HepG2 (cell line): ENCODE results near the gene PLXNA3. TPM values are rescaled to one million over a fixed set of nuclear protein-coding genes. Genes with fewer than 3 reads are reported as not detected.

Experiments used
- ASH2L ChIP-seq: fragments of 300-600, 200-600 bp; sonication (generic); IDR thresholded peaks from 2 replicates; pipeline ENCODE4 v1.7.0; 2017; ENCODE audit warnings: low read depth, mild to moderate bottlenecking, moderate library complexity, mixed read lengths, low read length; ENCODE audit not compliant: insufficient read length
- CAMTA2 ChIP-seq: sonication (generic); formaldehyde crosslinking; IDR thresholded peaks from 2 replicates; pipeline ENCODE4 v1.4.0; 2020; ENCODE audit warnings: mild to moderate bottlenecking, missing genetic modification reagents, borderline replicate concordance
- CCDC6 ChIP-seq: sonication (generic); formaldehyde crosslinking; IDR thresholded peaks from 2 replicates; pipeline ENCODE4 v1.8.1; 2022; ENCODE audit warnings: mild to moderate bottlenecking, missing genetic modification reagents, moderate library complexity
- CREB1 ChIP-seq, 2 experiments: fragments of 450-650 bp in 1 of 2; IDR thresholded peaks; 2 replicates each; pipeline ENCODE4 v1.6.1; 2016 to 2017; ENCODE audit warnings: control low read depth in 1 of 2, mild to moderate bottlenecking in 1 of 2, missing compliant biosample characterization in 1 of 2, missing genetic modification characterization in 1 of 2
- GATAD1 ChIP-seq: IDR thresholded peaks from 2 replicates; pipeline ENCODE4 v1.6.1; 2016; ENCODE audit warnings: missing genetic modification reagents, missing compliant biosample characterization
- HNRNPH1 ChIP-seq: fragments of 200-400 bp; formaldehyde crosslinking; optimal IDR thresholded peaks from 2 replicates; pipeline ENCODE3; 2017; ENCODE audit warnings: mild to moderate bottlenecking, low read depth, low read length
- HNRNPLL ChIP-seq: fragments of 200-400 bp; formaldehyde crosslinking; IDR thresholded peaks from 2 replicates; pipeline ENCODE4 v1.6.1; 2017; ENCODE audit warnings: mild to moderate bottlenecking, low read depth, low read length; ENCODE audit not compliant: poor library complexity, severe bottlenecking
- JUND ChIP-seq: sonication (generic); formaldehyde crosslinking; IDR thresholded peaks from 2 replicates; pipeline ENCODE4 v1.8.0; 2022; ENCODE audit warnings: mild to moderate bottlenecking, missing genetic modification reagents
- KAT8 ChIP-seq: IDR thresholded peaks from 2 replicates; pipeline ENCODE4 v1.6.1; 2016; ENCODE audit warnings: missing genetic modification reagents, missing compliant biosample characterization
- KDM5A ChIP-seq: fragments of 200-600 bp; sonication (generic); IDR thresholded peaks from 2 replicates; pipeline ENCODE4 v1.7.0; 2018; ENCODE audit warnings: antibody characterized with exemption, mild to moderate bottlenecking, low read length, borderline replicate concordance
- KLF13 ChIP-seq: sonication (generic); formaldehyde crosslinking; IDR thresholded peaks from 2 replicates; pipeline ENCODE4 v1.4.0; 2020; ENCODE audit warnings: mild to moderate bottlenecking, missing genetic modification reagents
- MXI1 ChIP-seq: IDR thresholded peaks from 3 replicates; pipeline ENCODE4 v1.6.1; 2012; ENCODE audit warnings: low read depth, low read length, inconsistent platforms, borderline replicate concordance
- NFE2L1 ChIP-seq: sonication (generic); formaldehyde crosslinking; IDR thresholded peaks from 2 replicates; pipeline ENCODE4 v1.4.0; 2020; ENCODE audit warnings: missing genetic modification reagents, mild to moderate bottlenecking, borderline replicate concordance
- NR1H2 ChIP-seq: sonication (generic); formaldehyde crosslinking; IDR thresholded peaks from 2 replicates; pipeline ENCODE4 v1.8.1; 2022; ENCODE audit warnings: low read depth, missing genetic modification reagents, borderline replicate concordance
- PHB2 ChIP-seq: fragments of 450-650 bp; IDR thresholded peaks from 2 replicates; pipeline ENCODE4 v1.6.1; 2018; ENCODE audit not compliant: partially characterized antibody
- RCOR2 ChIP-seq: IDR thresholded peaks from 2 replicates; pipeline ENCODE4 v1.6.1; 2016; ENCODE audit warnings: missing biosample characterization, missing genetic modification reagents
- THYN1 ChIP-seq: sonication (generic); formaldehyde crosslinking; IDR thresholded peaks from 2 replicates; pipeline ENCODE4 v1.8.1; 2023; ENCODE audit warnings: low read depth, mild to moderate bottlenecking, moderate library complexity, missing genetic modification reagents, borderline replicate concordance
- ZBTB42 ChIP-seq: sonication (generic); formaldehyde crosslinking; IDR thresholded peaks from 2 replicates; pipeline ENCODE4 v1.5.0; 2020; ENCODE audit warnings: mild to moderate bottlenecking, missing genetic modification reagents
- ZFP41 ChIP-seq: sonication (generic); formaldehyde crosslinking; IDR thresholded peaks from 2 replicates; pipeline ENCODE4 v1.4.0; 2020; ENCODE audit warnings: mild to moderate bottlenecking, missing genetic modification reagents, borderline replicate concordance
- ZNF10 ChIP-seq: sonication (generic); formaldehyde crosslinking; IDR thresholded peaks from 2 replicates; pipeline ENCODE4 v1.4.0; 2020; ENCODE audit warnings: mild to moderate bottlenecking, low read depth, missing genetic modification reagents, borderline replicate concordance
- ZNF234 ChIP-seq: sonication (generic); formaldehyde crosslinking; conservative IDR thresholded peaks from 2 replicates; pipeline ENCODE4 v1.5.1; 2020; ENCODE audit warnings: mild to moderate bottlenecking, missing genetic modification reagents
- ZNF44 ChIP-seq: sonication (generic); formaldehyde crosslinking; IDR thresholded peaks from 2 replicates; pipeline ENCODE4 v1.5.1; 2020; ENCODE audit warnings: mild to moderate bottlenecking, missing genetic modification reagents
- ZNF451 ChIP-seq: sonication (generic); formaldehyde crosslinking; IDR thresholded peaks from 2 replicates; pipeline ENCODE4 v1.5.0; 2020; ENCODE audit warnings: mild to moderate bottlenecking, missing genetic modification reagents
- ZNF503 ChIP-seq: sonication (generic); formaldehyde crosslinking; IDR thresholded peaks from 2 replicates; pipeline ENCODE4 v1.4.0; 2020; ENCODE audit warnings: missing genetic modification reagents
- ZNF674 ChIP-seq: sonication (generic); formaldehyde crosslinking; IDR thresholded peaks from 2 replicates; pipeline ENCODE4 v1.5.0; 2020; ENCODE audit warnings: low read depth, mild to moderate bottlenecking, missing genetic modification reagents
- polyA plus RNA-seq, 8 experiments: library from polyadenylated mRNA; depleted of rRNA in 3 of 8; stranded (reverse) in 7 of 8; unstranded in 1 of 8; fragments of >200 nt; fragmentation: Illumina TruSeq in 4 of 8; extraction: Trizol in 4 of 8; gene quantifications; 2 replicates each; pipeline versions ENCODE4 v1.2.1 to v1.2.3, GENCODE V29; 2011 to 2016; ENCODE audit warnings: low read depth in 4 of 8, missing spikeins in 1 of 8, mixed read lengths in 1 of 8; ENCODE audit not compliant: insufficient read depth in 1 of 8
- total RNA-seq, 5 experiments: library from RNA; depleted of rRNA; stranded (reverse); fragments of >200 nt; fragmentation: Illumina TruSeq; extraction: Trizol; gene quantifications; 2 replicates each; pipeline ENCODE4 v1.2.3, GENCODE V29; 2016; ENCODE audit warnings: low read depth in 1 of 5
- TF ChIP-seq, protein P1 (sequence below): sonication (generic); formaldehyde crosslinking; IDR thresholded peaks from 2 replicates; pipeline ENCODE4 v1.4.0; 2020; ENCODE audit warnings: mild to moderate bottlenecking, missing genetic modification reagents
- TF ChIP-seq, protein P2 (sequence below): sonication (generic); formaldehyde crosslinking; IDR thresholded peaks from 2 replicates; pipeline ENCODE4 v1.4.0; 2020; ENCODE audit warnings: missing genetic modification reagents, borderline replicate concordance

The PLXNA3 gene
- total and polyA plus RNA-seq, 2 of the 13 experiments (the other 11 are each of a cell fraction or from before 2014, with no cell fraction given), result 5.8 to 20.6 TPM

GRCh38 chrX:154490414-154491083 lies 32.5 kb downstream of the PLXNA3 start, which contains the start of gene SLC10A3 (continued):
- no peak for TF ChIP-seq ZNF503
- TF ChIP-seq PHB2, result no peak
- 0 out of 2 replicates have a peak, but pooled peaks have one; percentile 44 for TF ChIP-seq CCDC6 (CRISPR knock-in tag)
- TF ChIP-seq KAT8 (CRISPR knock-in tag), result 0 out of 2 replicates have a peak, but pooled peaks have one; percentile 42
- TF ChIP-seq RCOR2 (CRISPR knock-in tag), result no peak
- peak; percentile 45; the same call in 1 of the 3 replicates for TF ChIP-seq MXI1
- TF ChIP-seq HNRNPLL, result peak; percentile 45
- TF ChIP-seq, protein P1, sequence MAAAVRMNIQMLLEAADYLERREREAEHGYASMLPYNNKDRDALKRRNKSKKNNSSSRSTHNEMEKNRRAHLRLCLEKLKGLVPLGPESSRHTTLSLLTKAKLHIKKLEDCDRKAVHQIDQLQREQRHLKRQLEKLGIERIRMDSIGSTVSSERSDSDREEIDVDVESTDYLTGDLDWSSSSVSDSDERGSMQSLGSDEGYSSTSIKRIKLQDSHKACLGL, result peak; percentile 37; the same call in 1 of the 2 replicates
- no peak for TF ChIP-seq ZNF451 (CRISPR knock-in tag)
- no peak for TF ChIP-seq HNRNPH1
- no peak for TF ChIP-seq ZNF234
- no peak for TF ChIP-seq ZNF674 (CRISPR knock-in tag)
- TF ChIP-seq ZNF10 (CRISPR knock-in tag), result no peak
- no peak for TF ChIP-seq THYN1 (CRISPR knock-in tag)
- TF ChIP-seq, protein P2, sequence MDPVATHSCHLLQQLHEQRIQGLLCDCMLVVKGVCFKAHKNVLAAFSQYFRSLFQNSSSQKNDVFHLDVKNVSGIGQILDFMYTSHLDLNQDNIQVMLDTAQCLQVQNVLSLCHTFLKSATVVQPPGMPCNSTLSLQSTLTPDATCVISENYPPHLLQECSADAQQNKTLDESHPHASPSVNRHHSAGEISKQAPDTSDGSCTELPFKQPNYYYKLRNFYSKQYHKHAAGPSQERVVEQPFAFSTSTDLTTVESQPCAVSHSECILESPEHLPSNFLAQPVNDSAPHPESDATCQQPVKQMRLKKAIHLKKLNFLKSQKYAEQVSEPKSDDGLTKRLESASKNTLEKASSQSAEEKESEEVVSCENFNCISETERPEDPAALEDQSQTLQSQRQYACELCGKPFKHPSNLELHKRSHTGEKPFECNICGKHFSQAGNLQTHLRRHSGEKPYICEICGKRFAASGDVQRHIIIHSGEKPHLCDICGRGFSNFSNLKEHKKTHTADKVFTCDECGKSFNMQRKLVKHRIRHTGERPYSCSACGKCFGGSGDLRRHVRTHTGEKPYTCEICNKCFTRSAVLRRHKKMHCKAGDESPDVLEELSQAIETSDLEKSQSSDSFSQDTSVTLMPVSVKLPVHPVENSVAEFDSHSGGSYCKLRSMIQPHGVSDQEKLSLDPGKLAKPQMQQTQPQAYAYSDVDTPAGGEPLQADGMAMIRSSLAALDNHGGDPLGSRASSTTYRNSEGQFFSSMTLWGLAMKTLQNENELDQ (CRISPR knock-in tag), result no peak
- TF ChIP-seq GATAD1 (CRISPR knock-in tag), result no peak
- no peak for TF ChIP-seq KDM5A
- TF ChIP-seq ZNF44 (CRISPR knock-in tag), result no peak
- no peak for TF ChIP-seq NR1H2 (CRISPR knock-in tag)
- no peak for TF ChIP-seq JUND (CRISPR knock-in tag)
- no peak for TF ChIP-seq KLF13 (CRISPR knock-in tag)
- TF ChIP-seq NFE2L1 (CRISPR knock-in tag), result no peak
- peak; percentile 80 for TF ChIP-seq CREB1 (IDR thresholded peaks at IDR 0.05)
- TF ChIP-seq CREB1 (CRISPR knock-in tag; IDR thresholded peaks at IDR 0.05), result peak; percentile 80
- TF ChIP-seq ASH2L, result no peak
- TF ChIP-seq ZBTB42 (CRISPR knock-in tag), result no peak
- no peak for TF ChIP-seq CAMTA2 (CRISPR knock-in tag)
- TF ChIP-seq ZFP41, result no peak
